Kidney (tissue), 14 donors: ENCODE data around the gene PALD1. TPM values are rescaled to one million over a fixed set of nuclear protein-coding genes. Genes with fewer than 3 reads are reported as not detected.

Experiments used
- DNase-seq, 5 donors: peaks; one replicate each; pipeline ENCODE4 v3.0.0-alpha.2; 2013 to 2020
- FAIRE-seq: peaks from 2 replicates; lab custom pipeline; 2012; peaks lifted over from hg19 to GRCh38; lab: Jason Lieb, UNC
- H3K27ac ChIP-seq, 2 donors: one replicate each; pipeline ENCODE4 v1.7.0; 2013; ENCODE audit warnings: low read depth in 2 of 2, low read length in 2 of 2, inconsistent platforms in 1 of 2
- H3K27me3 ChIP-seq: one replicate; pipeline ENCODE4 v1.7.1; 2013; ENCODE audit warnings: low read length, inconsistent platforms; ENCODE audit not compliant: control insufficient read depth, insufficient read depth
- H3K36me3 ChIP-seq, 3 donors: one replicate each; pipeline versions ENCODE4 v1.7.0 to v1.7.1; 2013; ENCODE audit warnings: low read length in 3 of 3, control low read depth in 1 of 3, inconsistent platforms in 1 of 3; ENCODE audit not compliant: insufficient read depth in 3 of 3, control insufficient read depth in 2 of 3
- H3K4me1 ChIP-seq, 3 donors: one replicate each; pipeline versions ENCODE4 v1.7.0 to v1.7.1; 2013; ENCODE audit warnings: low read length in 3 of 3, inconsistent platforms in 1 of 3, low read depth in 1 of 3; ENCODE audit not compliant: control insufficient read depth in 2 of 3, insufficient read depth in 2 of 3
- H3K4me3 ChIP-seq, 3 donors: one replicate each; pipeline versions ENCODE4 v1.7.0 to v1.8.1; 2013; ENCODE audit warnings: low read length in 3 of 3, control low read depth in 1 of 3, inconsistent platforms in 1 of 3
- H3K9ac ChIP-seq, 3 donors: one replicate each; pipeline versions ENCODE4 v1.7.0 to v1.7.1; 2013; ENCODE audit warnings: low read length in 3 of 3, control low read depth in 1 of 3, inconsistent platforms in 1 of 3
- H3K9me3 ChIP-seq, 3 donors: one replicate each; pipeline versions ENCODE4 v1.7.0 to v1.7.1; 2013; ENCODE audit warnings: low read length in 3 of 3, control low read depth in 1 of 3, inconsistent platforms in 1 of 3; ENCODE audit not compliant: control insufficient read depth in 2 of 3, insufficient read depth in 1 of 3
- intact Hi-C: fragments of 100-400 bp; cut with DNase I; formaldehyde crosslinking; loops from one replicate; pipeline ENCODE4 v1.11.1; 2022
- polyA plus RNA-seq: library from polyadenylated mRNA; stranded (reverse); fragments of 350-450 nt; fragmentation: Illumina TruSeq; extraction: RNeasy Lipid Tissue Mini Kit (QIAGEN cat#74804); gene quantifications from one replicate; pipeline ENCODE4 v1.2.3, GENCODE V29; 2014; ENCODE audit warnings: low read depth, low replicate concordance; ENCODE audit not compliant: insufficient read depth
- total RNA-seq: library from RNA; stranded (reverse); fragmentation: NEBNext Ultra II Directional; extraction: Animal tissue kit (Norgen Biotek cat#: 25700); gene quantifications from one replicate; pipeline ENCODE4 v1.2.1, GENCODE V29; 2021
- TF ChIP-seq, protein P1 (sequence below): IDR thresholded peaks from 3 replicates; pipeline ENCODE4 v1.5.1; 2012; ENCODE audit warnings: mild to moderate bottlenecking, moderate library complexity, borderline replicate concordance; ENCODE audit not compliant: insufficient read depth; ENCODE audit errors: extremely low read depth
- donor health status: control.
- donor health status: control.
- donor health status: control.
- donor health status: control.
- donor health status: control.
- donor health status: DM: yes; HTN: yes; CAD: no.
- donor health status: Normal renal cell carcinoma (clear cell type).

Gene PALD1
- total and polyA plus RNA-seq, 2 donors from 2014 or later: 3.0 to 14.4 TPM

DNA sequence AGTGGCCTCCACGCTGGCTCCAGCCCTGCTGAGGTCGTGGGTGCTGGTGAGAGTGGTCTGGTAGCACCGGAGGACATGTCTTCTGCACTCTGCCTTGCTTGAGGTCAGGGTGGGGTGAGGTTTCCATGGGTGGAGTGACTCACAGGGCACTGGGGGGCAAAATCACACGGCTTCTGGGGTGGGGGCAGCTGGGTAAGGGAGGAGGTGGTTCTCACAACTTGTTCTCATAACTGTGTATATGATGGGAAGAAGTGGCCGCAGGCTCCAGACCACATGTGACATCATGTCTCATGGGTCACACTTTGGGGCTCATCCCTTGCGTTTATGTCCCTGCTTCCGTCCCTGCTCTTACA lies 124.9 kb downstream of the PALD1 start:
- H3K27ac ChIP-seq: no peak overlapping the region
- no peak for FAIRE-seq

DNA sequence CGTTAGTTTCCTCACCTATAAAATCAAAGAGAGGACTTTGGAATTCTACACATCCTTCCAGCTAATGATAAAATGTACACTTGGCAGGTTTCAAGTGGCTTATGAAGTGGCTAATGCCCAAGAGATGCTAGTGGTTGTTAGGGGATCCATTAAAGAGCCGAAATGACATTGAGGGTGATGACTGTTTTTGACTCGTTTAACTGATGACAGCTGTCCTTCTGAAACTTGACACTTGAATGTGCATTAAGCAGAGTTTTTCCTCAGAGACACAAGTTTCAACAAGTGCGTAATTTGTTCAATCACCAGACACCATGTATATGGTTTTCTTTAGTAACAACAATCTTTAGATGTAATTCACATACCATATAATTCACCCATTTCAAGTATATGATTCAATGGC lies 125.5 kb downstream of the PALD1 start:
- Histone ChIP-seq H3K4me3 (no peak overlapping the region), H3K27ac (no peak overlapping the region), H3K36me3 (no peaks in the 10 kb centered on the region), H3K27me3 (no peaks in the 10 kb centered on the region), H3K9ac (no peak overlapping the region), H3K4me1 (no peaks in the 10 kb centered on the region), H3K9me3 (no peaks in the 10 kb centered on the region)
- TF ChIP-seq, protein P1, sequence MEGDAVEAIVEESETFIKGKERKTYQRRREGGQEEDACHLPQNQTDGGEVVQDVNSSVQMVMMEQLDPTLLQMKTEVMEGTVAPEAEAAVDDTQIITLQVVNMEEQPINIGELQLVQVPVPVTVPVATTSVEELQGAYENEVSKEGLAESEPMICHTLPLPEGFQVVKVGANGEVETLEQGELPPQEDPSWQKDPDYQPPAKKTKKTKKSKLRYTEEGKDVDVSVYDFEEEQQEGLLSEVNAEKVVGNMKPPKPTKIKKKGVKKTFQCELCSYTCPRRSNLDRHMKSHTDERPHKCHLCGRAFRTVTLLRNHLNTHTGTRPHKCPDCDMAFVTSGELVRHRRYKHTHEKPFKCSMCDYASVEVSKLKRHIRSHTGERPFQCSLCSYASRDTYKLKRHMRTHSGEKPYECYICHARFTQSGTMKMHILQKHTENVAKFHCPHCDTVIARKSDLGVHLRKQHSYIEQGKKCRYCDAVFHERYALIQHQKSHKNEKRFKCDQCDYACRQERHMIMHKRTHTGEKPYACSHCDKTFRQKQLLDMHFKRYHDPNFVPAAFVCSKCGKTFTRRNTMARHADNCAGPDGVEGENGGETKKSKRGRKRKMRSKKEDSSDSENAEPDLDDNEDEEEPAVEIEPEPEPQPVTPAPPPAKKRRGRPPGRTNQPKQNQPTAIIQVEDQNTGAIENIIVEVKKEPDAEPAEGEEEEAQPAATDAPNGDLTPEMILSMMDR: no peak
- intact Hi-C loops: no loop called here
- FAIRE-seq (no peak), DNase-seq (no peak)

More for the DNA sequence above, 124.9 kb downstream of the PALD1 start:
- DNase-seq: no peak
- Histone ChIP-seq H3K4me3 (no peak overlapping the region), H3K9me3 (no peaks in the 10 kb centered on the region), H3K4me1 (no peaks in the 10 kb centered on the region), H3K9ac (no peak overlapping the region), H3K36me3 (no peaks in the 10 kb centered on the region), H3K27me3 (no peaks in the 10 kb centered on the region)
- TF ChIP-seq, protein P1: no peak
- intact Hi-C loops: no loop called here

DNA sequence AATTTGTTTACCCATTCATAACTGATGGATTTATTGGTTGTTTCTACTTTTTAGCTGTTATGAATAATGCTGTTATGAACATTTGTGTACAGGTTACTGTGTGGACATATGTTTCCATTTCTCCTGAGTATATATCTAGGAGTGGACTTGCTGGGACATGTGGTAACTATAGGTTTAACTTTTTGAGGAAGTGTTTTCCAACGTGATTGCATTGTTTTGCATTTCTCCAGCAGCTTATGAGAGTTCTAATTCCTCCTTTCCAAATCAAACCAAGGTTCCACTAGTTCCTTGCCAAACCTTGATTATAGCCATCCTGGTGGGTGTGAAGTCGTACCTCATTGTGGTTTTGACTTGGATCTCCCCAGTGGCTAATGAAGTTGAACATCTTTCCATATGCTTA lies 126.6 kb downstream of the PALD1 start:
- FAIRE-seq (no peak), DNase-seq (no peak)
- no peaks in the 10 kb centered on the region for H3K36me3 ChIP-seq
- H3K9ac ChIP-seq: no peak overlapping the region
- H3K4me3 ChIP-seq: no peak overlapping the region
- no peak overlapping the region for H3K27ac ChIP-seq
- intact Hi-C loops: no loop called here
- H3K9me3 ChIP-seq: no peaks in the 10 kb centered on the region
- no peaks in the 10 kb centered on the region for H3K27me3 ChIP-seq
- H3K4me1 ChIP-seq: no peaks in the 10 kb centered on the region
- TF ChIP-seq, protein P1: no peak

DNA sequence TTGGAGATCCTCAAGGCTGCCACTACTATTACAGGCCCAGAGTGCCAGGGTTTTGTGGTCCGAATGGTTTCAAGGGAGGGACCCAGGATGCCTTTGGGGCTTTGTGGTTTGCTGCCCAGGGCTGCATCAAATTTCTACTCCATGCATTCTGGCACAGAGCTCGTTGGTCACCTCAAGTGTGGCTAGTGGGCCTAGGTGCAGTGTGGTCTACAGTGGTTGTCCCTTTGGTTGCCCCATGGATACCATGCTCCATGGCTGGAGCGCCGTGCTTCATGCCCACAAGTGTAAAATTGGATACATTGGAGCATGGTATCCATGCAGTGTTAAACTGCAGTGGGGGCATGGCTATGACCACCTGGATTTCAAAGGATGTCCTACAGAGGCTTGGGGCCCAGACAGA lies 129.4 kb downstream of the PALD1 start:
- TF ChIP-seq, protein P1: no peak
- no peak for FAIRE-seq
- H3K4me3 ChIP-seq: no peak overlapping the region
- no peak overlapping the region for H3K9ac ChIP-seq
- H3K4me1 ChIP-seq: no peaks in the 10 kb centered on the region
- intact Hi-C loops: no loop called here
- no peaks in the 10 kb centered on the region for H3K36me3 ChIP-seq
- no peak for DNase-seq
- H3K27ac ChIP-seq: no peak overlapping the region
- H3K9me3 ChIP-seq: no peaks in the 10 kb centered on the region
- H3K27me3 ChIP-seq: no peaks in the 10 kb centered on the region
